HPDE6-E6E7 (cell line): Measurements from ENCODE around the gene OR5H2.
A peak's percentile ranks its signal among the peaks of the same experiment; 100 is the strongest.
"Not testable (repeated sequence)": the region's sequence is repeated elsewhere in the genome, so short reads cannot be mapped to it uniquely, and the experiment has no call there.

Experiments used
- DNase-seq: peaks from one replicate; pipeline ENCODE4 v3.0.0; 2011; ENCODE audit warnings: missing footprints; ENCODE audit errors: extremely low spot score

Gene OR5H2

GRCh38 chr3:98282205-98282604 lies at the start of gene OR5H2:
TSS of gene OR5H2 (plus strand) at chr3:98282505. CDS start at chr3:98282903, 398 bp downstream.
- no peak for DNase-seq

DNA sequence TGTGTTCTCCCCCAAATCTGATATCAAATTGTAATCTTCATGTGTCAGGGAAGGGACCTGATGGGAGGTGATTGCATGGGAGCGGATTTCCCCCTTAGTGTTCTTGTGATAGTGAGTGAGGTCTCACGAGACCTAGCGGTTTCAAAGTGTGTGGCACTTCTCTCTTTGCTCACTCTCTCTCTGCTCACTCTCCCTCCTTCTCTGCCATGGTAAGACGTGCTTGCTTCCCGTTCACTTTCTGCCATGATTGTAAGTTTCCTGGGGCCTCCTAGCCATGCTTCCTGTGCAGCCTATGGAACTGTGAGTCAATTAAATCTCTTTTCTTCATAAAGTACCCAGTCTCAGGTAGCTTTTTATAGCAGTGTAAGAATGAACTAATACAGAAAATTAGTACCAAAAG lies 48.8 kb upstream of the OR5H2 start:
- DNase-seq, result no peak

- no peak for DNase-seq
These were observed 42.2 kb upstream of the OR5H2 start for GRCh38 chr3:98240131-98240530.

DNA sequence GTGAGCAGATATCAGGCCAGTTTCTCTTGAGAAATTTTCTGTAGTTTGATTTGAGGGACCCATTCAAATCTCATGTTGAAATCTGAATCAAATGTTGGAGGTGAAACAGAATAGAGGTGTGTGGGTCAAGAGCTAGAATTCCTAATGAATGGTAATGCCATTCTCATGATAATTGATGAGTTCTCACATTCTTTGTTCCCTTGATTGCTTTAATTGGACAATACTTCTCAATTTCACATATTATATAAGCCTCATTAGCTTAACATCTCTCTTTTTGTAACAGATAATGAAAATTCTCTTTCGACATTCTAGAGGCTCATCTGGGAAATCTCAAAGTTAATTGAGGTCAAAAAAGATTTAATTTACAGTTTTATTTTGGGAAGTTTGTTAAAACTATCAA lies 40.1 kb upstream of the OR5H2 start:
- DNase-seq, result no peak

DNA sequence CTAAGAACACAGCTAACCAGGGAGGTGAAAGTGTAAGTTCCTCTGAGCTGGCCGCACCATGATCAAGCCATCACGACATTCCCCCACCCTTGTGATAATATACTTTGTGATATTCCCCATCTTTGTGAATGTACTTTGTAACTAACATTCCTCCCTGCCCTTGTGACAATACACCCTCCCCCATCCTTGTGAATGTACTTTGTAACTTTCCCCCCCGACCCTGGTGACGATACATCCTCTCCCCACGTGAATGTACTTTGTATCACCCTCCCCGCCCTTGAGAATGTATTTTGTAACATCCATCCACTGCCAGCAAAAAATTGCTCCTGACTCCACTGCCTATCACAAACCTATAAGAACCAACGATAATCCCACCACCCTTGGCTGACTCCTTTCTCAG lies 38.5 kb upstream of the OR5H2 start:
- no peak for DNase-seq

- DNase-seq, result no peak
These were observed 36.2 kb upstream of the OR5H2 start for GRCh38 chr3:98246142-98246541.

DNA sequence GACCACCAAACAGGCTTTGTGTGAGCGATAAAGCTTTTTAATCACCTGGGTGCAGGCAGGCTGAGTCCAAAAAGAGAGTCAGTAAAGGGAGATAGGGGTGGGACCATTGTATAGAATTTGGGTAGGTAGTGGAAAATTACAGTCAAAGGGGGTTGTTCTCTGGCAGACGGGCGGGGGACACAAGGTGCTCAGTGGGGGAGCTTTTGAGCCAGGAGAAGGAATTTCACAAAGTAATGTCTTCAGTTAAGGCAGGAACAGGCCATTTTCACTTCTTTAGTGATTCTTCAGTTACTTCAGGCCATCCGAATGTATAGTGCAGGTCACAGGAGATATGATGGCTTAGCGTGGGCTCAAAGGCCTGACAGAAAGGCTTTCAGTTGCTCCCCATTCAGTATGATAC lies 26.3 kb upstream of the OR5H2 start:
- not testable (repeated sequence) for DNase-seq

DNA sequence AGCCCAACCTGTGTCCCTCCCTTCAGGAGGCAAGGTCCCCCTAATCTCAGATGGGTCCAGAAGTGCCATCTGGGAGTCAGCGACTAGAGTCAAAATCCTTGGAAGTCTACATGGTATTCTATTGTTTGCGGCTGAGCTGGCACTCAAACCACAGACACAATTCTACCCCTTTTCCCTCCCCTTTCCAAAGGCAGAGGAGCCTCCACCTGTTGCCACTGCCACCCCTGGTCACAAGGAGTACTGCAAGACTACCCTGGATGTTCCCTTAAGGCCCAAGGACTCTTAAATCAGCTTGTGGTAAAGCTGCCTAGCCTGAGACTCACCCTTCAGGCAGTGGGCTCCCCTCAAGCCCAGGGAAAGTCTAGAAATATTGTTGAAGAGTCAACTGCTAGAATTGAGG lies 22.6 kb upstream of the OR5H2 start:
- no peak for DNase-seq

DNA sequence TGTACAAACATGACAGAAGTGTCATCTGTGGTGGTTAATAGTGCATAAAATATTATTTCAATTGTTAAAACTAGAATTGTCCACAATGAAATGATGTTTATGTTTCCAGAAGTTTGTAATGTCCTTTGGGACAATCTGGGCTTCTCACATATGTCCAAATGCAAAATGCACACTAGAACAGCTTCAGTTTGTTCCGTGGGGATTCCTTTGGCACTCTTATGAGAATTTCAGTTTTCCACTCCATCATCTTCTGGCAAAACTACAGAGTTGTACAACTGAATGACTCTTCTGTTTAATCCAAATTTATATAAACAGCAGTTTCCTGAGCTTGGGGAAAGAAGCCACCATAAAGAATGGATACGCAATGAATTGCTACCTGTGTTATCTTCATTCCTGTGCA lies 20.3 kb upstream of the OR5H2 start:
- DNase-seq, result no peak

GRCh38 chr3:98263944-98264343 lies 18.4 kb upstream of the OR5H2 start, which contains the start of gene OR5H6:
TSS of gene OR5H6 (plus strand) at chr3:98264244. CDS start at chr3:98264333, 89 bp downstream.
- no peak for DNase-seq

DNA sequence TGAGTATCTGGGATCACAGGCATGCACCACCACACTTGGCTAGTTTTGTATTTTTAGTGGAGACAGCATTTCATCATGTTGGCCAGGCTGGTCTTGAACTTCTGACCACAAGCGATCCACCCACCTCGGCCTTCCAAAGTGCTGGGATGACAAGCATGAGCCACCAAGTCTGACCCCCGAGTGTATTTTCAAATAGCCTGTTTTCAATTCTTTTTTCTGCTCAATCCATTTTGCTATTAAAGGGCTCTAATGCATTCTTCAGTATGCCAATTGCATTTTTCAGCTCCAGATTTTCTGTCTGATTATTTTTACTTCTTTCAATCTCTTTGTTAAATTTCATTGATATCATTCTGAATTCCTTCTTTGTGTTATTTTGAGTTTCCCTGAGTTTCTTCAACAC lies 12.5 kb upstream of the OR5H2 start:
- DNase-seq, result no peak

- no peak for DNase-seq
These were observed 10.2 kb upstream of the OR5H2 start for GRCh38 chr3:98272126-98272525.

DNA sequence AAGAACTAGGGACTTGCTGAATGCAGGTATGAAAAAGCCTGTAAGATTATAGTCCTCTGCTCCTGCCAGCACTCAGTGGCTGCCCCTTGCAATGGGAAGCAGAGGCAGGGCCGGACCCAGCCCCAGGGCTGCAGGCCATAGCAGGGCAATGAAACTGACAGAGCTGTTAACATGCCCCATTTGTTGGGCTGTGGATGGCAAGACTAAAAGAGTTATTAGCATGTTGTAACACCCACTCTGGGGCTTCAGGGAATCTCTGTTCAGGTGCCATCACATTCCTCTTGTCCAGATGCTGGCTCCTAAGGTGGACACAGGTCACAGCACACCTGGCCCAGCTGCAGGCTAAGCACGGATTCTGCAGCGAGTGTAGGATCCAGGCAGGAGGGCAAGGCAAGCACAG lies 7.4 kb upstream of the OR5H2 start:
- no peak for DNase-seq

DNA sequence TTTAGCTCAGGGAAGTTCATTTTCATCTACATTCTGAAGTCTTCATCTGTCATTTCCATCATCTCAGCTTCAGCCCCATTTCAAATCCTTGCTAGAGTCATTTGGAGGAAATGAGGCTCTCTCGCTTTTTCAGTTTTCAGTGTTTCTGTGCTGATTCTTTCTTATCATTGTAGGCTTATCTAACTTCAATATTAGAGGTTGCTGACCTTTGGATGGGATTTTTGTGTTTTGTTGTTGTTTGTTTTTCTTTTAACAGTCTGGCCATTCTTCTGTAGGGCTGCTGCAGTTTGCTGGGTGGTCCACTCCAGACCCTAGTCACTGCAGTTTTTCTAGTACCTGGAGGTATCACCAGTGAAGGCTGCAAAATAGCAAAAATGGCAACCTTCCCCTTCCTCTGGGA lies 8.6 kb downstream of the OR5H2 start:
- no peak for DNase-seq

DNA sequence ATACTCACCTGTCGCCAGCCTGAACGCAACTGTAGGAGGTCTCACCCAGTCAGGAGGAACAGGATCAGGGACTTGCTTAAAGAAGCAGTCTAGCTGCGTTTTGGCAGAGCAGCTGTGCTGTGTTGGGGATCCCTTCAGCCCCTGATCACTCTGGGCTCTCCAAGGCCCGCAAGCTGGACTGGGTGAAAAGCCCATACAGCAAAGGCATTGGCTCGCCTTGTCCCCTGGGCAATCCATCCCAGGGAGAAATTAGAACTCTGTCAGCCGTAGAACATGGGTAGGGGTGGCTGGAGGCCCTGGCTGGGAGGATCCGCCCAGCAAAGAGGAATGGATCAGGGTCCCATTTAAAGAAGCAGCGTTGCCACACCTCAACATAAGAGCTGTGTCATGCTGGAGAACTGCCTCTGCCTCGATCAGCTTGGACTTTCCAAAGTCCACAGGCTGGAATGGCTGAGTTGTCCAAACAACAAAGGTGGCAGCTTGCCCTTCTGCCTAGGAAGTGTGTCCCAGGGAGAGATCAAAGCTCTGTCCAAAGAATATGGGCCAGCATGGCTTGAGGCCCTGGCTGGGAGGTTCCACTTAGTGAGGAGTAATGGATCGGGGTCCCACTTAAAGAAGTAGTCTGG lies 9.1 kb downstream of the OR5H2 start:
- DNase-seq, result no peak

DNA sequence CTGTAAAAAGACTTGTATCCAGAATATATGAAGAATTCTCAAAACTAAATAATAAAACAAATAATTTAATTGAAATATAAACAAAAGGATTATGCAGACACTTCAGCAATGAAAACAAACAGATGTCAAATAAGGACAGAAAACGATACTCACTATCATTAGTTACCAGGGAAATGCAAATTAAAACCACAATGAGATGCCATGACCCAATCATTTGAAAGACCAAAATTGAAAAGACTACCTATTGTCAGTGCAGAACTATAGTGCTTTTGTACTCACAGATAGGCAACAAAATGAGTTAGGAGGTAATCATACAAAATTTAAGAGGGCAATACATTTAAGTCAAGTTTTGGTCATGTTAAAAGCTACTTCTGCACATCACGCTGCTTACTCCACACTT lies 39.8 kb downstream of the OR5H2 start:
- DNase-seq, result no peak

DNA sequence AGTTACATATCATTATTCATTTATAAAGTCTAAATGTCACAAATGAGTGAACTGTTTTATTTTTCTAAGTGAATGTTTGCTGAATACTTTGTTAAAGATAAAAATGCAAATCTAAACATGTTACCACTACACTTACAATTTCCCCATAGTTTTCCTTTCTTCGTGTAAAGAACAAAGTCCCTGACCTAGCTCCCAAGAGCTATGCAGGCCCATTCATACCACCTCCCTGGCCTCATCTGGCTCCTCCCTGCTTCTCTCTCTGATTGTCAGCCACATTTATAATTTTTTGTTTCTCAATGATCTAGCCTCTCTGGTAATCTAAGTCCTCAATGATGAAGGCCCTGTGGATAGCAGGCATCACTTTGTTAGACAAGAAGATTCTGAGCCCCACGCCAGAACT lies 40.4 kb downstream of the OR5H2 start:
- no peak for DNase-seq

GRCh38 chr3:98323425-98323824 lies 41.1 kb downstream of the OR5H2 start:
- DNase-seq, result no peak

DNA sequence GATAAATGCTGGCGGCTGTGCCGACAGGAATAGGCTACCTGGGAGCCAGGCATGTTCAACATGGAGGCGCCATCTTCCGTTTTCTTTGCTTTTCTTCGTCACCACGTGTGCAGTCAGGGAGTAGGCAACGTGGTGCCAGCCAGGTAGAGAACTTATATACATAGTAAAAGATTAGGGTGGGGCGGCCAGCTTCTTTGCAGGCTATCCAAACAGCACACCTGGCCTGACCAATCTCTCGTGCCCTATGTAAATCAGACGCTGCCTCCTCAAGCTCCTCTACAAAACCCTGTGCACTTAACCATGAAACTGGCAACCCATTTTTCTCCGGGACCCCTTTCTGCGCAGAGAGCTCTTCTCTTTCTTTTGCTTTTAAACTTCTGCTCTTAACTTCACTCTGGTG lies 42.8 kb downstream of the OR5H2 start:
- DNase-seq, result no peak

- no peak for DNase-seq
These were observed 44.0 kb downstream of the OR5H2 start for GRCh38 chr3:98326105-98326893.

- no peak for DNase-seq
These were observed 44.6 kb downstream of the OR5H2 start for GRCh38 chr3:98326945-98327344.

DNA sequence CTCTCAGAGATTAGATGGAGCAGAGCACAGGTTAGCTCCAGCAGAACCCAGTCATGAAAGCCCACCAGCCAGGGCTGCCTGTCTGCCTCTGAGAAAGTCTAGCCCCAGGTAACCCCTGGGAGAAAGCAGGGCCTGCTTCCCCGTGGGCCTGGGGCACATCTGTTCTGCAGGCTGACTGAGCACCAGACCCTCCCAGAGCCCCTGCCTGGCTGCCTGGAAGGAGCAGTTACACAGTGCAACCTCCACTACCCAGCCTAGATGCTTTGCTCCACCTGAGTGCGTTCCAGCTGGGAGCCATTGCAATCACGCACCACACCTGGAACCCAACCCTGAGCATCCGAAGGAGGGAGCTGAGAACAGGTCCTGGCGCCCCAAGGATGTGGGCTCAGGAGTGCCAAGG lies 46.6 kb downstream of the OR5H2 start:
- no peak for DNase-seq

GRCh38 chr3:98329392-98330124 lies 47.3 kb downstream of the OR5H2 start:
- DNase-seq, result peak; percentile 23
